Left hindlimb (tissue), 1 donor: ENCODE data around the gene DUSP14.
"Not testable (repeated sequence)": the region's sequence is repeated elsewhere in the genome, so short reads cannot be mapped to it uniquely, and the experiment has no call there.

Experiments used
- DNase-seq: peaks from one replicate; pipeline ENCODE4 v3.0.0-alpha.2; 2018

Gene DUSP14, protein sequence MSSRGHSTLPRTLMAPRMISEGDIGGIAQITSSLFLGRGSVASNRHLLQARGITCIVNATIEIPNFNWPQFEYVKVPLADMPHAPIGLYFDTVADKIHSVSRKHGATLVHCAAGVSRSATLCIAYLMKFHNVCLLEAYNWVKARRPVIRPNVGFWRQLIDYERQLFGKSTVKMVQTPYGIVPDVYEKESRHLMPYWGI

DNA sequence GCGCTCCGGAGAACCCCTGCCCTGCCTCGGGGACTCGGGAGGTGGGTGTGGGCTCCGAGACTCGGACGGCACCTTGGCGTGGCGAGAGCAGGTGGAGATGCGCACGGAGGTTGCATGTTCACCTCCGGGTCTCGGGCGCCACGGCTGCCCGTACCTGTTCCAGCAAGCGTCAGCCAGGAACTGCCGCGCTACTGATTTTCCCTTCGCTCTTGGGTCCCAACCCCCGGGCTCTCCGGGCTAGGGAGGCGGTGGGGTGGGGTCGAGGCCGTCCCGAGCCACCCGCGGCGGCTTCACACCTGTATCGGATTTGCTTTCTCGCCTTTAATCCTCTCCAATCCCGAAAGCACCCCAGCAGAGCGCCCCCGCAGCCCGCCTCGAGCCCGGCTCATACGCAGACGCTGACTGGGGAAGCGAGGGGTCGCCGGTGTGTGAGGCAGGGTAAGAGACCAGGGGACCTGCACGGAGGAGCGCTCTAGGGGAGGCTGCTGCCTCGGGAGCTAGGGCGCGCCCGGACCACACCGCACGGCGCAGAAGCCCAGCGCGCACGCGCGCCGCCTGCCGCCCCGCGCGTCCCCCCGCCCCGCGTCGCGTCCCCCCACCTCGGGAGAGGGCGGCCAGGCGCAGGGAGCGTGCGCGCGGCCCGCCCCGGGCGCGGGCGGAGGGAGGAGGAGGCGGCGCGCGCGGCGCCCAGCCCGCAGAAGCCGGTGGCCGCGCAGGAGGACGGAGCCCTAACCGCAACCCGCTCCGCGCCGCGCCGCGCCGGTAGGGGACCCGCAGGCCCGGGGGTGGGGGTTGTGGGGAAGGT, at the start of gene DUSP14:
TSS of gene DUSP14 (plus strand) at position 695 of the 805 bp plus-strand sequence. CDS start 22,382 bp downstream, outside the sequence.
- DNase-seq: peak; percentile 89

DNA sequence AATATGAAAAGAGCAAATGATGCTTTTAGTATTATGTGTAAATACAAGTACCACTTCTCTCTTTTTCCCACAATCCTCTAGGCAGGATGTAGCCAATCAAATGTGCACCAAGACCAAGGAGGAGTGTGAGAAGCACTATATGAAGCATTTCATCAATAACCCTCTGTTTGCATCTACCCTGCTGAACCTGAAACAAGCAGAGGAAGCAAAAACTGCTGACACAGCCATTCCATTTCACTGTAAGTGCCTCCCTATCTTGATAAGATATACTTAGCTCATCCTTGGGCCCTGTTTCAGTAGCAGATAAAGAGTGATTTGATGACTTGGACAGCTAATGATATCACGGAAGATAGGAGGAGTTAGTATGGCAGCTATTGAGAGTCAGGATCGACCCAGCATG, 49.3 kb upstream of the DUSP14 start:
- no peak for DNase-seq

DNA sequence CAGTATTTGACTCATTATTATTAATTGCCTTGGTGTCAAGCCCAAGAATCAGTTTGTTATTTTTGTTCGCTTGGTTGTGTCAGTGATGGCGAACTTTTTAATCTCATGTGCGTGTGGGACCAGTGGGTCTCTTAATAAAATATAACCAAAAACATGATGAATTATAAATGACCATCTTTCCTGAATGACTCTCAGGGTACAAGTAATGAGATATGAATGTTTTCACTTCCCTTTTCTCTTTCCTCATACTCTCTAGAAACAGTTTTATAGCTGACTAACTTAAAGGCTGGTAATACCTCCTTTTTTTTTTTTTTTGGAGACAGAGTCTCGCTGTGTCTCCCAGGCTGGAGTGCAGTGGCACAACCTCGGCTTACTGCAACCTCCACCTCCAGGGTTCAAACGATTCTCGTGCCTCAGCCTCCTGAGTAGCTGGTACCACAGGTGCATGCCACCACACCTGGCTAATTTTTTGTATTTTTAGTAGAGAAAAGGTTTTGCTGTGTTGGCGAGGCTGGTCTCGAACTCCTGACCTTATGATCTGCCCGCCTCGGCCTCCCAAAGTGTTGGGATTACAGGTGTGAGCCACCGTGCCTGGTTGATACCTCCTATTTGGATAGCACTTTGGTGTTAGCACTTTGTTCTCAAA, 48.2 kb upstream of the DUSP14 start:
- DNase-seq: not testable (repeated sequence)

DNA sequence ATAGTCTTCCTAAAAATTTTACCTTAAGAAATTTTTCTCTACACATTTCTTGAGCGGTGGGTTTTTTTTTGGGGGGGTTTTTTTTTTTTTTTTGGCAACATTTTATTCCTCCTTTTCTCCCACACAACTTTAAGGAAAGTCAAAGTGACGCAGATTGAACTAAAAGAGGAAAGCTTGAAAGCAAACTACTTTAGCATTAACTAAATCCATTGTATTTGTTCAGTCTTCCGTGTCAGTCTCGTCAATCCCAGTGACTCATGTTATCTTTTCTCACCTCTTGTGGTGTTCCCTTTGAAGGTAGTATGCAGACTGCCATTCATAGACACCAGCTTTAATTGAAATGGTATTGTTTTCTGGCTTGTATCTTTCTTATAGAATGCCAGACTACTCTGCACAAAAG, 43.7 kb upstream of the DUSP14 start:
- no peak for DNase-seq

DNA sequence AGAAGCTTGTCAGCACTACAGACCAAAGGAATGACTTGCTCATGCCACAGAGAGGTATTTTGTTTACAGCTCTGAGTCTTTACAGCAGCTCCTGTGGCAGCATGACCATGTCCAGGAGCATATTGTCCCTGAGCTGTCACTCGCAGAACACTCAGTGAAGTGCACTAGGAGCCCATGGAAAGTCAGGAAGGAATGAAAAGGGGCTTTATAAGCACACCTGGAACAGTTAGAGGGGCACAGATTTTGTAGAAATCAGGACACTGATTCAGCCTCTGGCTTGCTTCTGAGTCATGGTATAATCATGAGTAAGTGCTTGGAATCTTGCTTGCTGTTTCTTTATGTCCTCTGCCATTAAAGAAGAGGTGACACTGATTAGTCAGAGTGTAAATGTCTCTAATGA, 42.0 kb upstream of the DUSP14 start:
- no peak for DNase-seq

DNA sequence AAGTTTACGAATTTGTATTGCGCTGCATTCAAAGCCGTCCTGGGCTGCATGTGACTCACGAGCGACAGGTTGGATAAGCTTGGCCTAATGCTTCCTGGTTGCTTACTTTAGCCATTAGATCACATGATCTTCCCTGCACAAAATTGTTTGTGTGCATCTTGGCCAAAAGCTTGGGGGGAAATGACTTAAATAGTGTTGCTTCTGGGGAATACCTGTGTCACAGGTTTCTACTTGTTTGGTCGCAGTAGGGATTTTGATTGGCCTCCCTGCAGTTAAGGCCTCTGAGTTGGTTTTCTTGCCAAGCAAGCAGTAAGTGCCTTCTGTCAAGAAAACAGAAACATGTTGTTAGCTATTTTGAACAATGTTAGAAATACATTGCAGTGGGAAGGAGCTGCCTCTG, 39.6 kb upstream of the DUSP14 start:
- no peak for DNase-seq

DNA sequence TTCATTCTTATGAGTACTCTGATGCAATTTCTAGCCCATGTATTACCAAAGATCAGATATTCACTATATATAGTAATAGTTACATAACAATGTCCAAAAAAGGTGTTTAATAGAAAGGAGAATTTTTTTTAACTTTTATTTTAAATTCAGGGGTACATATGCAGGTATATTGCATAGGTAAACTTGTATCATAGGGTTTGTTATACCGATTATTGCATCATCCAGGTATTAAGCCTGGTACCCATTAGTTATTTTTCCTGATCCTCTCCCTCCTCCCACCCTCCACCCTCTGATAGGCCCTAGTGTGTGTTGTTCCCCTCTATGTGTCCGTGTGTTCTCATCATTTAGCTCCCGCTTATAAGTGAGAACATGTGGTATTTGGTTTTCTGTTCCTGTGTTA, 31.9 kb upstream of the DUSP14 start:
- DNase-seq: not testable (repeated sequence)

DNA sequence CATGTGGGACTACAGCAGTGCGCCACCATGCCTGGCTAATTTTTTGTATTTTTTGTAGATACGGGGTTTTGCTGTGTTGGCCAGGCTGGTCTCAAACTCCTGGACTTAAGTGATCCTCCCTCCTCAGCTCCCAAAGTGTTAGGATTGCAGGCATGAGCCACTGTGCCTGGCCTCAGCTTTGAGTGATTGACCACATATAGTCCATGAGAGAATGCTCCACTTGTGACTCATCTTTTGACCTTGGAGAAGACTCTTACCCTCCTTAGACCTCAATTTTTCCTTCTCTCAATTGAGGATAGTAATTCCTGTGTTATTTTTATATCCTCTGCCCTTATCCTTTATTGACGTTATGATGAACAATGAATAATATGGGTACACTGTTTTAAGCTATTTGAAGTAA, 30.9 kb upstream of the DUSP14 start:
- DNase-seq: no peak

DNA sequence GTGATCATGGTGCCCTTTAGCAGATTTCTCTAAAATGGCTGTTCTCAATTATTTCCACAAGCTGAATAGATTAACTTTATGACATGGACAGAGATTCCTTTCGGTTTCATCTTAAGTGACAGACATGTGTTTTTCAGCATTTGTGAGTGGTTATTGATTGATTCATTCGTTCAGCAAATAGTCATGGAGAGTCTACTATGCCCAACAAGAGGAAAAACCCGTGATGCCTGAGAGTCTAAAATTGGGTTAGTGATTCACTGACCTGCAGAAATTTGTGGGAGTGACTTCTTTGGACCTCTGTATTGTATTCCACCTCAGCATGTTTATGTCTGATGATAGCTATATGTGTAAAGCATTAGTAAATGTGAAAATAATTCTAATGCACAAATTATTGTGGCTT, 28.0 kb upstream of the DUSP14 start:
- no peak for DNase-seq

DNA sequence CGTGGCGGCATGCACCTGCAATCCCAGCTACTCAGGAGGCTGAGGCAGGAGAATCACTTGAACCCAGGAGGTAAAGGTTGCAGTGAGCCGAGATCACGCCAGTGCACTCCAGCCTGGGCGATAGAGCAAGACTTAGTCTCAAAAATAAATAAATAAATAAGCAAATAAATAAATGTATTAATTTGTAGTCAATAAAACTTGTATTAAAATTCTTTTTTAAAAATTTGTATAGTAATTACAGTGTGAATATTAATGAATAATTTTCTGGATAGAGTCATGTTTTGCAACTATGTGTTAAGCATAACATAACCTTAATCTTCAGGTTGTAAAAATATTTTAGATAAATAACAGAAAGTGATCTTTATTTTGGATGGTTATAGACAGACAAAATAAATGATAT, 27.2 kb upstream of the DUSP14 start:
- no peak for DNase-seq

DNA sequence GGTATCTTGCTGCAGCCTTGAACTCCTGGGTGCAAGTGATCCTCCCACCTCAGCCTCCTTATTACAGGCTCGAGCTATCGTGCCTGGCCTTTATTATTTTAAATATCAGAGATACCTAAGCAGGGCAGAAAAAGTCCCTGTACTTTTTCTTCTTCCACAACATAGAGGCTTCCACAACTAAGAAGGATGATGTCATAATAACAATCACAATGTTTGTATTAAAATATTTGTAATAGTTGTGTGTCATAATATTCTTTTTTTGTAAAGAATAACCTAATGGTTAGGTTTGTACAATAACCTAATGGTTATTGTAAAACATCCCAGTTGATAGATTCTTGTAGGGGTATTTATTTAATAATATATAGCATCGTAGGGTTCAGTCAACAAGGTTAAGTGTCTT, 26.7 kb upstream of the DUSP14 start:
- no peak for DNase-seq

DNA sequence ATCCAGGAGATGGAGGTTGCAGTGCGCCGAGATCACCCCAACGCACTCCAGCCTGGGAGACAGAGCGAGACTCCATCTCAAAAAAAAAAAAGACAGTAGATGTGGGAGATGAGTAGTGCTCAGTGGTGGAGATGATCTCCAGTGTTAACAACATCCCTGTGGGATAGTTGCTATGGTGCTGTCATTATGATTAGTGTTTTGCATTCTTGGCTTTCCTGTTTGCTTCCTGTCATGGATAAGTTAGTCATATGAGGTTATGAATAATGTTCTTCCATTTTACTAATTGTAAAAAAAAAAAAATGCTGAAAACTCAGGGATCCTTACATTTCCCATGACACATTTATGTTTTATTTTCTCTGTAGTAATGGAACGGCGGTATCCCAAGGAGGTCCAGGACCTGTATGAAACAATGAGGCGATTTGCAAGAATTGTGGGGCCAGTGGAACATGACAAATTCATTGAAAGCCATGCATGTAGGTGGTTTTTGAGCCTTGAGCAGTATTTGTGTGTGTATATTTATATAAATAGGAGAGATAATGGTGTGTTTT, 24.5 kb upstream of the DUSP14 start:
- no peak for DNase-seq

DNA sequence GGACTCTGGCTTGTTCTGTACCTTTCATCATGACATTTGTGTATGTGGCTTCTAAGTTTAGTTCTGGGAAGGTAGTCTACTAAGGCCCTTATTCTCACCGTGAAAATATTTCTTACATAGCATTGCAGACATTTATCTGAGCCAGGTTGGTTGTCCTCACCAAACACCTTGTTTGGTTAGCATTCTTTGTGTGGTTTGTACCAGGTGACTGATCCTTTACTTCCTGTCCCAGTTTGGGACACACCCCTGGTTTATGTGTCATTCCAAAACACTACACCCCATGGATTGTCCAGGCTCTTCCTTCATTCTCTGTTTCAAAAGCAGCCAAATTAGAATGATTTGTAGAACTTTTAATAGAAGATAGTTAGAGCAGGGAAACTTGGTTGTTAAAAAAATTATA, 23.2 kb upstream of the DUSP14 start:
- DNase-seq: no peak

DNA sequence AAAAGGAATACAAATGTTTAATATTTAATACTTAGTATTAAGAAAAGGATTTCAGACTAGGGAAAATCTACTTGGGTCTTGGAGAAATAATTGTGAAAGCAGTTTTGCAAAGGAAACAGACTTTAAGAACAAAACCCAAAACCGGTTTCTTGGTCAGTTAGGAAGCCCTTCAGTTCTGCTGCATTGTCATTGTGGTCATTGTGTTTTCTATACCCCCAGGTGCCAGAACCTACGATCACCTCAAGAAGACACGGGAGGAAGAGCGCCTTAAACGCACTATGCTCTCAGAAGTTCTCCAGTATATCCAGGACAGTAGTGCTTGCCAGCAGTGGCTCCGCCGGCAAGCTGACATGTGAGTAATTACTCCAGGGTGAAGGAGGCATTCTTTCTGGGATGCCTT, 19.5 kb upstream of the DUSP14 start:
- DNase-seq: no peak

DNA sequence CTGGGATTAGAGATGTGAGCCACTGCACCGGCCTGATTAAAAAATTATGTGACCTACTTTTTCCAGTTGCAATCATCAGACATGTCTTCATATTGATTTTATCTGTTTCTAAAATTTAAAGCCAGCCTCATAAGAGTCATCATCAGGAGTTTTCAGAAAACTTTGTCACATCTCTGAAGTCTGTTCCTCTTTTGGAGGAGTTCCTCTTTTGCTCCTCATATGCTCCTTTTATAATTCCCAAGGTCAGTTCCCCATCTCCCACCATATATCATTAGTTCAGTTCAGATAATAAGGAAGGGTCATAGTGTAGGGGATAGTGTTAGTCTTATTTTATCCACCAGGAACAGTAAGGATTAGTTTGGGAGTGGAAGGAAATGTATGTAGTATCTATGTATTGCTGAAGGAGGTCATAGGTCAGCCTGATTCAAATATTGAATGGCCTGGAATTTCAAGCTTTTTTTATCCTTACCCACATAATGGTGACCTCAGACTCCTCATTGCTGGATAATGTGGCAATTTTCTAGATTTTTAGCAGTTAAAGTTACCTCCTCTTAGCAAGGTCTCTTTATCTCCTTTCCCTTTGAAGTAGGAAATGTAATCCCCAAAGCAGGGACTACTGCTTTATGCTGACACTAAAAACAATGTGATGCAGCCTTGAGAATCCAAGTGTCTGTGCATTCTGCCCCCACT, 13.8 kb upstream of the DUSP14 start:
- DNase-seq: no peak

DNA sequence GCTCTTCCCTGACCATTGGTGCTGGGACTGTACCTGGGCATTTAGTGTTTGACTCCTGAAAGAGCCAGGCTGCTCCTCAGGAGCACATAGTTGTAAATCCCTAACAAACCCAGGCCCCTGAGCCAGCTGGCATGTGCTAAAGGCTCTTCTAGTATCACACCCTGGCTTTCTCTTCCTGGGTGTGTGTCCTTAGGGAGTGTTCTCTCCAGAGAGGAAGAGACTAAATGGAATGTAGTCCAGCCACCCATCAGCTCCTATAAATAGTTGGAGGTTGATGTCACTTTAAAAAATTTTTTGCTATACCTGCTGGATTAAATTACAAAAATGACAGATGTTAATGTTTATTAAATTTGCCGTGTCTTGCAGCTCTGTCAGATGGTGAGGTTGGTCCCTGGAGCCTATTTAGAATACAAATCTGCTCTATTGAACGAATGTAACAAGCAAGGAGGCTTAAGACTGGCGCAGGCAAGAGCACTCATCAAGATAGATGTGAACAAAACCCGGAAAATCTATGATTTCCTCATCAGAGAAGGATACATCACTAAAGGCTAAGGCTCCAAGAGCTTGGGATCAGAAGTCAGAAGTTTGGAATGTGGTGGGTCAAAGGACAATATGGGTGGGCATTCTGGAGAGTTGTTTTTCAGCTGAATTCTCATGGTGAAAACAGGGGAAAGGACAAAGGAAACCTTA, 13.1 kb upstream of the DUSP14 start:
- DNase-seq: no peak

DNA sequence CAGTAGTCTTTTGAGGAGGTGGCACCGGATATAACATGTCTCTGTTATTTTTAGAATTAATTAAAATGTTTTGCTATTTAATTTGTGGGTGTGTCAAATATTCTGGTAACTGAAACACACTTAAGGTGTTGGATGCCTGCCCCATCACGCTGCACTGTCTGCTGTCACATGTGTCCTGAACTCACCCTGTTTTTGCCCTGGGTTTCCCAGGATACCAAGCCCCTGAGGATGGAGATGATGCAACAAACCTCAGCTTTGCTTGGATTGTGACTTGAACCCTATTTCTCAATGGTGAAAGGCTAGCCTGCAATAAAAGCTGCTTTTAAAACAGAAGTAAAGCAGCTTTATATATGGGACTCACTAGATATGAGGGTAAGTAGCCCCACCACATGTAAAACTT, 11.5 kb upstream of the DUSP14 start:
- no peak for DNase-seq

DNA sequence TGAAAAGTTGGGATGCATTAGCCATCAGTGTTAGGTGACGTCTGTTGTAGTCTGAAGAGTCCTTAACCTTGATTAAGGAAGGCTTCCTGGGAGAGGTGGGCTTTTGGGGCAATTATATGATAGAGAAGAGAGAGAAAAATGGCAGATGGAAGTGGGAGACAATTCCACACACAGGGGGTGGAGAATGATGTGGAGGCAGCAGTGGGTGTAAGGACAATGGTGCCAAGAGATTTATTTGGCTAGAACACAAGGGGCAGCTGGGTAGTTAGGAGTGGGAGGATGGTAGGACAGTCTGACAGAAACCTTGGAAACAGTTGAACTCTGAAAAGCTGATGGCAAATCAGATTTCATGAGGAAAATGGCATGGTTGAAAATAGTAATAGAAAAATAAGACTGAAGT, 10.7 kb upstream of the DUSP14 start:
- no peak for DNase-seq

DNA sequence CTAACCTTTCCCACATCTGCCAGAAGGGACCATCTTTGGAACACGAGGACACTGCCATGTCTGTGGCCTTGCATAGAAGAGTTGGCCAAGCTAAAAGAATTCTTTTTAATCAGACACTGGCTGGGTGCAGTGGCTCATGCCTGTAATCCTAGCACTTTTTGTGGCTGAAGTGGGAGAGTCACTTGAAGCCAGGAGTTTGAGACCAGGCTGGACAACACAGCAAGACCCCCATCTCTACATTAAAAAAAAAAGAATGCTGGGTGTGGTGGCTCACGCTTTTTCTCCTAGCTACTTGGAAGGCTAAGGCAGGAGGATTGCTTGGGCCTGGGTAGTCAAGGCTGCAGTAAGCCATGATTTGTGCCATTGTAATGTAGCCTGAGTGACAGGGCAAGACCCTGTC, 9.3 kb upstream of the DUSP14 start:
- no peak for DNase-seq

DNA sequence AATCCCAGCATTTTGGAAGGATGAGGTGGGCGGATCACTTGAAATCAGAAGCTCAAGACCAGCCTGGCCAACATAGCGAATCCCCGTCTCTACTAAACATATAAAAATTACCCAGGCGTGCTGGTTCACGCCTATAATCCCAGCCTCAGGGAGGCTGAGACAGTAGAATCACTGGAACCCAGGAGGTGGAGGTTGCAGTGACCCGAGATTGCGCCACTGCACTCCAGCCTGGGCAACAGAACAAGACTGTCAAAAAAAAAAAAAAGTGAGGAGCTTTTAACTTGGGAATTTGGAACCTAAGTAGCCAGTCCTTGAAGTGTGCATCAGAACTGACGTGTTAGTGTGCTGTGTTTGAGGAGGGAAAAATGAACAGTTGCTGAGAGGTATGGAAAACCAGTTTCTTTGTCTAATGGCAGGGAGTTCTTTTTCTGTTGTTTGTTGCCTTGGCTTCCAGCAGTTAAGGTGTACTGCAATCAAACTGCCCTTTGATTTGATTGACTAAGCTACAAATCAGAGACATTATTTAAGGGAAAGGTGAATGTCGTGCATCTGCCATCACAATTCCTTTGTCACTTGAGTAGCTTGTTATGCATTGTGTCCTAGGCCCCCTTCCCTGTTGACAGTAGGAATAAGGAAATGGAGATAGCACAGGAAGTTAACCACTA, 8.6 kb upstream of the DUSP14 start:
- no peak for DNase-seq

DNA sequence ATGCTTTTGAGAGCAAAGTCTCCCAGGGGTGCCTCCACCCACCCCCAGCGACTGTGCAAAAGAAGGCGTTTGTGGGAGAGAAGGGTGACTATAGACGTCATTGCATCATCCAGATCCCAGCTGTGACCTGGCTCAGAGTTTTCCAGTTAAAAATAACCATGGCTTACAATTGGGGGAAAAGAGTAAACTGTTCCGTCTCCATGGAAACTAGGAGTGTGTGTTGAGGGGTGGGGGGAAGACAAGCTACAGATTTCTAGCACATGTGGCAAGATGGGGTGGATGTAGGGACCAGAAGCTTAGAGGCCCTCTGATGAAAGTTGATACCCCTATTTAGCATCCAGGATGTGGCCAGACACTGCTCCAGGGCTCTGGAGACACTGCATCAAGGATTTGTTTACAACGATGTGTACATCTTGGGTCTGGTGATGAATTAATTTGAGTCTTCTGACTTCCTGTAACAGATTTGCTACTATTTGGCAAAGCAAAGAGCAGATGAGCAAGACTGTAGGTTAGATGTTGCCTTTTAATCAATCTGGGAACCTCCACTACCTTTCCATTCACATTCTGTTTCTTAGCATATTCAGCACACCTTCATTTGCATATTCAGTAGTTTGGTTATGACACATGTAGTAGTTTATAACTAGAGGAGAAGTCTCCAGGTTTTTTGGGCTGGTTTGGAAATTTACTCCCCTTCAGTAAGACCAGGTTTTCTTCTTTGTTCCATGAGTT, 6.2 kb upstream of the DUSP14 start:
- DNase-seq: peak; percentile 38
